ACC112 (cell line): ENCODE results near the gene C19orf18.
A peak's percentile ranks its signal among the peaks of the same experiment; 100 is the strongest.

Experiments used
- H2AFZ ChIP-seq: fragments of 200-600 bp; sonication (generic); one replicate; pipeline ENCODE4 v1.6.0; 2017; ENCODE audit warnings: antibody characterized with exemption, low read length; ENCODE audit not compliant: unreplicated experiment
- H3K27ac ChIP-seq: fragments of 200-600 bp; sonication (generic); 2 replicates; pipeline ENCODE4 v1.5.1; 2014; ENCODE audit warnings: low read depth, mild to moderate bottlenecking, antibody characterized with exemption, low read length, moderate library complexity
- H3K27me3 ChIP-seq: fragments of 200-600 bp; sonication (generic); 2 replicates; pipeline ENCODE4 v1.6.1; 2014; ENCODE audit warnings: mild to moderate bottlenecking, antibody characterized with exemption, low read length, moderate library complexity, mixed read lengths; ENCODE audit not compliant: insufficient read depth
- H3K36me3 ChIP-seq: fragments of 200-600 bp; sonication (generic); 2 replicates; pipeline ENCODE4 v1.6.1; 2016; ENCODE audit warnings: mild to moderate bottlenecking, antibody characterized with exemption, low read length, moderate library complexity, mixed read lengths; ENCODE audit not compliant: insufficient read depth
- H3K4me1 ChIP-seq: fragments of 200-600 bp; sonication (generic); one replicate; pipeline ENCODE4 v1.6.1; 2016; ENCODE audit warnings: low read length, mixed read lengths; ENCODE audit not compliant: insufficient read depth, unreplicated experiment, control insufficient read depth
- H3K4me3 ChIP-seq: fragments of 200-600 bp; sonication (generic); 2 replicates; pipeline ENCODE4 v1.5.1; 2014; ENCODE audit warnings: mild to moderate bottlenecking, low read depth, low read length
- H3K79me2 ChIP-seq: fragments of 200-600 bp; sonication (generic); one replicate; pipeline ENCODE4 v1.6.0; 2016; ENCODE audit warnings: low read length; ENCODE audit not compliant: control insufficient read depth, unreplicated experiment, insufficient read depth

Gene C19orf18

GRCh38 chr19:58003174-58003828, 29.0 kb upstream of the C19orf18 start:
- Histone ChIP-seq H3K4me1 (peaks cover 9% of the 10 kb centered on the region), H3K4me3 (peak overlapping the region; percentile 88), H2AFZ (peak overlapping the region; percentile 95), H3K36me3 (peaks cover 53% of the 10 kb centered on the region), H3K27me3 (no peaks in the 10 kb centered on the region), H3K27ac (peak overlapping the region; percentile 52), H3K79me2 (peaks cover 34% of the 10 kb centered on the region)

GRCh38 chr19:58002384-58003173, 28.2 kb upstream of the C19orf18 start, which contains the start of gene ZNF606:
ZNF606 (minus strand) TSS chr19:58002820; CDS start chr19:58001319, 1,501 bp downstream.
- peak within 1 kb of the TSS; percentile 88 for H3K4me3 ChIP-seq
- peaks cover 59% of the 10 kb centered on the region for H3K36me3 ChIP-seq
- no peaks in the 10 kb centered on the region for H3K27me3 ChIP-seq
- H2AFZ ChIP-seq, result peak within 1 kb of the TSS; percentile 95
- H3K27ac ChIP-seq, result peak within 1 kb of the TSS; percentile 52
- H3K79me2 ChIP-seq, result peaks cover 34% of the 10 kb centered on the region
- peaks cover 9% of the 10 kb centered on the region for H3K4me1 ChIP-seq

DNA sequence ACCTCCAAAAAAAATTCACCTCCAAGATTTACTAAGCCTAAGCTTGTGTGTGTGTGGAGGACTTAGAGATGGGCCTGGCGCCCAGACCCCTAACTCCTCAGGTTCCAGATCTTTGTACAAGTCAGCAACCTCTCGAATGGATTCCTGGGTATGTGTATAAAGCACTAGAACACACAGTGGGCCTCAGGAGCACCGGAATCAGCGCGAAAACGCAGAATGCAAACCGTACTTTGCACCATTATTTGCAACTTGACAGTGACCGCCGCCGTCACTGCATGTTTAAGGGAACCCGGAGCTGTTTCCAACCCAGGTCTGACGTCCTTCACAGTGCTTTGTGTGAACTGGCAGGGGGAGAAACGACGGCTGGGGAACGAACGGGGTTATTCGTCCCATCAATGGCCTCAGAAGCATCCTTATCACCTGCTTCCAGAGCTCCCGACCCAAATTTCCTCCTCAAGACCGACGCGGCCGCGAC, 27.6 kb upstream of the C19orf18 start:
- peaks cover 9% of the 10 kb centered on the region for H3K4me1 ChIP-seq
- H3K27ac ChIP-seq, result peak overlapping the region; percentile 52; the same call in 1 of the 2 replicates
- peaks cover 34% of the 10 kb centered on the region for H3K79me2 ChIP-seq
- H2AFZ ChIP-seq, result peak overlapping the region; percentile 84
- H3K4me3 ChIP-seq, result peak overlapping the region; percentile 88
- no peaks in the 10 kb centered on the region for H3K27me3 ChIP-seq
- peaks cover 59% of the 10 kb centered on the region for H3K36me3 ChIP-seq

- H3K4me3 ChIP-seq, result no peak overlapping the region
- peaks cover 9% of the 10 kb centered on the region for H3K4me1 ChIP-seq
- H3K36me3 ChIP-seq, result peaks cover 55% of the 10 kb centered on the region
- no peaks in the 10 kb centered on the region for H3K27me3 ChIP-seq
- H2AFZ ChIP-seq, result no peak overlapping the region
- H3K79me2 ChIP-seq, result peaks cover 34% of the 10 kb centered on the region
- no peak overlapping the region for H3K27ac ChIP-seq
These were observed 26.3 kb upstream of the C19orf18 start for GRCh38 chr19:58000677-58001076.

DNA sequence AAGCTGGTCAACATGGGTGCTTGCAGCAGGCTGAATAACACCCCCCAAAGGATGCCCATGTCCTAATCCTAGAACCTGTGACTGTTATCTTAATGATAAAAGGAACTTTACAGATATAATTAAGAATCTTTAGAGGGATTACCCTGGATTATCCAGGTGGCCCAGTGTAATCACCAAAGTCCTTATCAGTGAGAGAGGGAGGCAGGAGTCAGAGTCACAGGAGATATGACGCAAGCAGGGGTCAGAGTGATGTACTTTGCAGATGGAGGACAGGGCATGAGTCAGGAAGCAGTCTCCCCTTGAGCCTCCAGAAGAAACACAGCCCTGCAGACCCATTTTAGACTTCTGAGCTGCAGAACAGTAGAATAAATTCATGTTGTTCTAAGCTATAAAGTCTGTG, 18.5 kb upstream of the C19orf18 start:
- H3K27ac ChIP-seq, result no peak overlapping the region
- H3K36me3 ChIP-seq, result peaks cover 58% of the 10 kb centered on the region
- H3K27me3 ChIP-seq, result no peaks in the 10 kb centered on the region

GRCh38 chr19:57978586-57979289, 4.4 kb upstream of the C19orf18 start:
- Histone ChIP-seq H3K36me3 (peaks cover 68% of the 10 kb centered on the region), H3K4me3 (no peak overlapping the region), H2AFZ (no peak overlapping the region), H3K79me2 (no peaks in the 10 kb centered on the region), H3K27me3 (no peaks in the 10 kb centered on the region), H3K4me1 (no peaks in the 10 kb centered on the region), H3K27ac (no peak overlapping the region)

More for the DNA sequence above, 18.5 kb upstream of the C19orf18 start:
- Histone ChIP-seq H2AFZ (no peak overlapping the region), H3K4me1 (no peaks in the 10 kb centered on the region), H3K79me2 (no peaks in the 10 kb centered on the region), H3K4me3 (no peak overlapping the region)

- no peaks in the 10 kb centered on the region for H3K79me2 ChIP-seq
- H3K27me3 ChIP-seq, result no peaks in the 10 kb centered on the region
- H2AFZ ChIP-seq, result no peak overlapping the region
- H3K27ac ChIP-seq, result no peak overlapping the region
- no peaks in the 10 kb centered on the region for H3K4me1 ChIP-seq
- H3K36me3 ChIP-seq, result no peaks in the 10 kb centered on the region
- H3K4me3 ChIP-seq, result no peak overlapping the region
These were observed 9.6 kb downstream of the C19orf18 start for GRCh38 chr19:57964761-57965160.

DNA sequence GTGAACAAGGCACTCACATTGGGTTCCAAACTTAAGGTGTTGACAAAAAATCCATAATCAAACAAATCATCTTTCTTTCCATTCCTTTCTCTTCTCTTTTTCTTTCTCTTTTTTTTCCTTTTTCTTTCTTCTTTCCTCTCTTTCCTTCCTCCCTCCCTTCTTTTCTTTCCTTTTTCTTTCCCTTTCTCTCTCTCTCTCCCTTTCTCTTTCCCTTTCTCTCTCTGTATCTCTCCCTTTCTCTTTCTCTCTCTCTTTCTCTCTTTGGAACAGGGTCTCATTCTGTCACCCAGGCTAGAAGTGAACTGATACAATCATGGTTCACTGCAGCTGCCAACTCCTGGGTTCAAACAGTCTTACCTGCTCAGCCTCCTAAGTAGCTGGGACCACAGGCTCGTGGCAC, 12.5 kb downstream of the C19orf18 start:
- no peaks in the 10 kb centered on the region for H3K79me2 ChIP-seq
- H2AFZ ChIP-seq, result no peak overlapping the region

GRCh38 chr19:57954996-57955395, 19.3 kb downstream of the C19orf18 start:
- H3K27me3 ChIP-seq, result no peaks in the 10 kb centered on the region
- H3K79me2 ChIP-seq, result no peaks in the 10 kb centered on the region
- H3K36me3 ChIP-seq, result no peaks in the 10 kb centered on the region
- H3K27ac ChIP-seq, result no peak overlapping the region
- no peak overlapping the region for H2AFZ ChIP-seq
- H3K4me3 ChIP-seq, result no peak overlapping the region
- no peaks in the 10 kb centered on the region for H3K4me1 ChIP-seq

More for the DNA sequence above, 12.5 kb downstream of the C19orf18 start:
- Histone ChIP-seq H3K4me3 (no peak overlapping the region), H3K4me1 (no peaks in the 10 kb centered on the region), H3K36me3 (no peaks in the 10 kb centered on the region), H3K27me3 (no peaks in the 10 kb centered on the region), H3K27ac (no peak overlapping the region)

GRCh38 chr19:57949702-57950101, 24.6 kb downstream of the C19orf18 start:
- Histone ChIP-seq H3K36me3 (no peaks in the 10 kb centered on the region), H2AFZ (no peak overlapping the region), H3K79me2 (peaks cover 26% of the 10 kb centered on the region), H3K4me1 (no peaks in the 10 kb centered on the region), H3K27me3 (no peaks in the 10 kb centered on the region), H3K27ac (no peak overlapping the region), H3K4me3 (no peak overlapping the region)
